Measurements from ENCODE around the gene BTBD2.

The BTBD2 gene

GRCh38 chr19:1956868-1957492 lies 58.5 kb downstream of the BTBD2 start:
- DNase-seq = no peak

- DNase-seq = no peak
Observed at GRCh38 chr19:1956122-1956494, 59.4 kb downstream of the BTBD2 start.

- DNase-seq = no peak
Observed at GRCh38 chr19:1955171-1956121, 60.1 kb downstream of the BTBD2 start.

GRCh38 chr19:1954532-1954933 lies 61.0 kb downstream of the BTBD2 start:
- DNase-seq = no peak

GRCh38 chr19:1953441-1954094 lies 61.9 kb downstream of the BTBD2 start:
- DNase-seq = no peak

GRCh38 chr19:1953037-1953436 lies 62.5 kb downstream of the BTBD2 start:
- no peak for DNase-seq

GRCh38 chr19:1952635-1953034 lies 62.9 kb downstream of the BTBD2 start:
- DNase-seq = no peak

GRCh38 chr19:1950640-1951039 lies 64.9 kb downstream of the BTBD2 start:
- DNase-seq = no peak

GRCh38 chr19:1949304-1950101 lies 66.0 kb downstream of the BTBD2 start:
- DNase-seq = no peak

GRCh38 chr19:1947651-1948209 lies 67.8 kb downstream of the BTBD2 start:
- DNase-seq = no peak

GRCh38 chr19:1945899-1946298 lies 69.6 kb downstream of the BTBD2 start:
- no peak for DNase-seq

- no peak for DNase-seq
Observed at GRCh38 chr19:1944916-1945561, 70.5 kb downstream of the BTBD2 start.

GRCh38 chr19:1944088-1944915 lies 71.2 kb downstream of the BTBD2 start:
- DNase-seq = no peak

- DNase-seq = no peak
Observed at GRCh38 chr19:1943661-1944087, 71.8 kb downstream of the BTBD2 start.

GRCh38 chr19:1942934-1943555 lies 72.5 kb downstream of the BTBD2 start:
- DNase-seq = no peak

GRCh38 chr19:1942078-1942933 lies 73.2 kb downstream of the BTBD2 start:
- peak in 1 of 2 experiments; percentile 73 for DNase-seq

GRCh38 chr19:1941146-1942077 lies 74.1 kb downstream of the BTBD2 start, which contains the start of gene CSNK1G2:
CSNK1G2 (plus strand) TSS chr19:1941172; CDS start chr19:1969773, 28,601 bp downstream.
- no peak for DNase-seq

GRCh38 chr19:1938071-1938470 lies 77.4 kb downstream of the BTBD2 start:
- DNase-seq = no peak
